NCI-H446 treated with DMSO at 0.1 percent for 48 hours (cell line): Measurements from ENCODE around the gene FAR2.
A peak's percentile ranks its signal among the peaks of the same experiment; 100 is the strongest.

Experiments used
- DNase-seq: peaks from one replicate; lab custom pipeline; 2025; lab: John Stamatoyannopoulos, UW

The FAR2 gene

DNA sequence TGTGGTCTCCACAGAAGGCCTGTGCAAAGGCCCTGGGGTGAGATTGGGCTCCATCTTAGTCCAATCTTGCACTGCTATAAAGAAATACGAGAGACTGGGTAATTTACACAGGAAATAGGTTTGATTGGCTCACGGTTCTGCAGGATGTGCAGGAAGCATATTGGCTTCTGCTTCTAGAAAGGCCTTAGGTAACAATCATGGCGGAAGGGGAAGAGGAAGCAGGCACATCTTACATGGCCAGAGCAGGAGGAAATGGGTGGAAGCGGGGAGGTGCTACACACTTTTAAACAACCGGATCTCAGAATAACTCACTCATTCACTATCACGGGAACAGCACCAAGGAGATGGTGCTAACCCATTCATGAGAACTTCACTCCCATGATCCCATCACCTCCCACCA is 55.4 kb downstream of the FAR2 start:
- no peak for DNase-seq

DNA sequence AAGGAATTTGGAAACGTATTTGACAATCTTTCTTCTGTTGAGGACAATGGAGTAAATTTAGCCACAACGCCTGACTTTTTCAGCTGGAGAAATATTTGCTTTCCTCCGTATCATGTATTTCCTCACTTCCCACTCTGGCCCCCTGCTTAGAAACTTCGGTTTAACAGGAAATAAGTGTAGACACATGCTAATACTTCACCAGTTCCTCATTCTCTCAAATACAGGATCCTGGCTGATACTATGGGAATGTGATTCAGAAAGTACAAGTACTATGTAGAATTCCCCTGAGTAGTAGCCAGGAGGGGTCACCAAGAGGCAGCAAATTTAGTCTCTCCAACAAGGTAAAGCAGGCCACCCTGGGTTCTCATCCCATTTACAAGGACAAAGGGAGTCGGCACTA is 58.0 kb downstream of the FAR2 start:
- no peak for DNase-seq

DNA sequence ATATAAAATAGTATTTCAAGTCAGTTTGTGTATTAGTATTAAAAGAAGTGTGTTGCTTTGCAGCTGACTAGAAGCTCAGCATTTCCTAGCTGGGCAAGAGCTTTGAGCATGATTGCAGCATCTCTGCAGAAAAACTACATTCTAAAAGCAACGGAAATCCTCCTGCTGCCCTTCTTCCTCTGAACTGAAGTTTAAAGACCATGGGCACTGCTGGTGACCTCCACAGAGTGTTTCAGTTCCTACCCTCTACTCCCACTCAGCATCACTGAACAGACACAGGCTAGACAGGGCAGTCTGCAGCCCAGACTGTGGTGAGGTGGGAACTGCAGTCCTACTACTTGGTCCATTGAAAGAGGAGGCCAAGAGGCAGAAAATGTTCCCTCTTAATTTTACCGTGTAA is 59.0 kb downstream of the FAR2 start:
- DNase-seq: no peak

DNA sequence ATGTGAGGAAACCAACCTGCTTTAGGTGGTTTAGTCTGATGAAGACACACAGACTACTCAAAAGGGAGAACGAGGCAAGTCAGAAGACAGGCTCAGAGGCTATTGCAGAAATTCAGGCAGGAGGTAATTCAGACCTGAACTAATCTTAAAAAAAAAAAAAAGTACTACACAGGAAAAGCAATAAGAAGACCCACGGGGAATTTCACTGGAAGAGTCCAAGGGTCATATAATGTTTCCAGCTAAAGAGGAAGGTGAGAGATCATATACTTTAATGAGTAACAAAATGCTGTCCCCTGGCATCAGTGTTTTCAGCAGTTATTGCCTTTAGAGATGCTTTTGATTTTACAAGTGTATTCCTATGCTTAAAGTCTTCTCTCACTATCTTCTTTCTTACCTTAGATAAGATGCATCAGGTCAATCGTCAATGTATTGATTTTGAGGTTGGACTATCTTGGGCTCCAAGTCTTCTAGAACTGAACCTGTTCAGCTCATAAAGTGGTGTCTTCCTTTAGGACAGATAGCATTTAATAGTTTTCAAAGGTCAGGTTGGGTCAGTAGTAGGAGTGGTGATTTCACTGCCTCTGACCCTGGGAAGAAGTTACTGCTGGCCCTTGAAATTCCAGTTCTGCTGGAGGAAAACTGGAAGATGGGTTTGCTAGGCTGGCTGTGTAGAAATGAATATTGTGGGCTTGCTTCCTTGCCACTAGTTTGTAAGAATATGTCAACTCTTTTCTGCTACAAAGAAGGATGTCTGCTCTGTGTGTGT is 60.0 kb downstream of the FAR2 start:
- DNase-seq: no peak

DNA sequence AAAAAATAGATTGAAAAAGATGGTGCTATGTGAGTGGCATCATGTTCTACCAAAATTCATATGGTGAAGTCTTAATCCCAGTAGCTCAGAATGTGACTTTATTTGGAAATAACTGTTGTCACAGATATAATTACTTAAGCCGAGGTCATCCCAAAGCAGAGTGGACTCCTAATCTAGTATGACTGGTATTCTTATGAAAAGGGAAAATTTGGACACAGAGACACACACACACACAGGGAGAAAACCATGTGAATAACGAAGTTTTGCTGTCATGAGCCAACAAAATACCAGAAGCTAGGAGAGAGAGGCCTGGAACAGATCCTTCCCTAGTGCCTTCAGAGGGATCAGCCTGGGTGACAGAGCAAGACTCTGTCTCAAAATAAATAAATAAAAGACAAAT is 62.6 kb downstream of the FAR2 start:
- DNase-seq: no peak

DNA sequence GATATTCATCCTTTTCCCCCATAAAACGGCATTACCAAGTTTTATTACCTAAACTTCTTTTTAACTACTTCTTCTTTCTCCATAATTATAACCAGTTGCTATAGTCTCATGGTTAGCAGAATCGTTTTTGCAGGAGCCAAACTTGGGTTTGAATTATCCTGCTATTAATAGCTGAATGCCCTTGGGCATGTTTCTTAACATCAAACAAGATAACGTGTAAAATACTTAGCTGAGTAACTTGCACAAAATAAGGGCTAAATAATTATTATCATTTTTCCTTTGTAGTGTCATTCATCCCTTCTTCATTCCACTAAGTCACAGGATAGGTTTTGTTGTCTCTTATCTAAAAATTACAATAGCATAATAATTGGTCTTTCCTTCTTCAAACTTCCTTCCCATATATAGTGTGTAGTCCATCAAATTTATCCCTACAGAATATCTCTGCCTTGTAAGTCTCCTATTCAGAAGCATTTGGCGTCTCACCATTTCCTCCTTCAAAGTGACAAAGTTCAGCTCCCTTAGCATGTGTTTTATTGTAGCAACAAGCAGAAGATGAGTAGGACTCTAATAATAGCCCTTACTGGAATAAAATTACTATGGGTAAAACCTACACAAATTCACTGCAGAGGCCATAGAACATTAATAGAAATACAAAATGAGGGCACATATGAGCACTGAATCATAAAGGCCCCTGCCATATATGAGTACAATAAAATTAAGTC is 63.8 kb downstream of the FAR2 start:
- DNase-seq: no peak

- no peak for DNase-seq
Observed at GRCh38 chr12:29216266-29216665, 67.2 kb downstream of the FAR2 start.

DNA sequence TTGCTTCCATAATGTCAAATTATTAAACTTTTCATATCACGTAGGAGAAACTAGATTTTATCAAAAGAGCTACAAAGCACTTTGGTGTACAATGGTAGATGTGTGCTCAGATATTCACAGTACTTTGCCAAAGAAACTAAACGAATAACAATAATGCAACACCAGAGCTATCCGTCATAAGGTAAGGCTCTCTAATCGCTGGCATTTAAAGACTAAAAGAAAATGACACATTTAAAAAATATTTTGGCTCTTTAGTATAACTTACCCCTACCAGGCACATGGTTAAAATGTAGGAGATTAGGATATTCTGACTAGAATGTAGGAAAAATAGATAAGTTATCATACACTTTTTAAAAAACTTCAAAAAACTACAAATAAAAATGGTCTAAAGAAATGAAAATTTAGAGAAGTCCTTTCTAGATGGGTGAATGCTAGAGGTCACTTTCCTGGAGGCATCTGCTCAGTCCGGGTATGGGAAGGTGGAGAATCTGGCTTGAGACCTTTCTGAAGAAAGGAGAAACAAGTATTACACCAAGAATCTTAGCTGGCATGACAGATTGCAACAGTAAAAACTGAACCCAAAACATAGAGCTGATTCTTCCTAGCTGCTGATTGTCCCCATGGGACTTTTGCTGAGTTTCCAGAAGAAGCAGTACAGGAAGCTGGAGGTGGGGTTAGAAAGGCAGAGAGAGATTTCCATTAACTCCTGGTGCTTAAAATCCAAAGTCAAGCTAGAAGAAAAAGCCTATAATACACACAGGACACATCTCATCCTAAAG is 67.9 kb downstream of the FAR2 start:
- peak; percentile 5 for DNase-seq

GRCh38 chr12:29220632-29221336 is 71.7 kb downstream of the FAR2 start:
- no peak for DNase-seq

GRCh38 chr12:29222200-29222599 is 73.1 kb downstream of the FAR2 start:
- no peak for DNase-seq

DNA sequence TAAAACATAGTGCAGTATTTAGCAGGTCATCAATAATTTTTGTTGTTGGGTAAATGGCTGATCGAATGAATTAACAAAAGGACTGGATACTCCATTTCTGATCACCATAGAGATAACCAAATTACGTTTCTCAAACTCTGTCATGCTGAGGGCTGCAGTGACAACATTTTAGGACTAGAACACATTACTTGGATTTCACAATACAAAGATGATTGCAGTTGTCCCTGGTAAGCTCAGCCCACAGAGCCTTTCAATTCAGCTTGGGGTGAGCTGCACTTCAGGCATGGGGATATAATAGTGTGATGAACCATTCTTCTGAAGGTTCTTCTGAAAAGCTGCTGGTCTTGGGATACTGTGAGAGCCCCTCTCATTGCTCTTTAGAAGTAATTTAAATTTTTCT is 74.3 kb downstream of the FAR2 start:
- no peak for DNase-seq

DNA sequence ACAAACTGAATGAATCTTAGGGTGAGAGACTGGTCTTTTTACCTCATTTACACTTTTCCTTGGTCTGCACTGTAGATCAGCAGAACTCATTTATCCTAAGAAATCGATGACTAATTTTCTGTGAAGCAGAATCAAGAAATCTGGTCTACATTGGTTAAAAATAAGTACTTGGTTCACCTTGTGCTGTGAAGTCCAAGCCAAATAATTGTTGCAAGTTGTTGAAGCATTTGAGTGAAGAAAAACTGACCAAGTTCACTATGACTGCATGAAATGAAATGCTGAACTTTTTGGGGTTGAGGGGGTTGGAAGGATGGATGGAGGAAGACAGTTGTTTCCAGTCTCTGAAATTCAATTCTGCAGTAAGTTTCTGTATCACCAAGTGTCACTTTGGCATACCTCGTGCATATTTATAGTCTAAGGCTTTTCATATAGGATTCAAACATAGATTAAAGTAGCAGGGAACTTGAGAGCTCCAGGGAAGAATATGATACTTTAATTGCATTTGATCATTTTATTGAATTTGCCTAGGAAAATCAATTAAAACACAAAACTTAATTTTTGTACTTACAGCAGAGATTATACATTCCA is 75.0 kb downstream of the FAR2 start:
- no peak for DNase-seq

DNA sequence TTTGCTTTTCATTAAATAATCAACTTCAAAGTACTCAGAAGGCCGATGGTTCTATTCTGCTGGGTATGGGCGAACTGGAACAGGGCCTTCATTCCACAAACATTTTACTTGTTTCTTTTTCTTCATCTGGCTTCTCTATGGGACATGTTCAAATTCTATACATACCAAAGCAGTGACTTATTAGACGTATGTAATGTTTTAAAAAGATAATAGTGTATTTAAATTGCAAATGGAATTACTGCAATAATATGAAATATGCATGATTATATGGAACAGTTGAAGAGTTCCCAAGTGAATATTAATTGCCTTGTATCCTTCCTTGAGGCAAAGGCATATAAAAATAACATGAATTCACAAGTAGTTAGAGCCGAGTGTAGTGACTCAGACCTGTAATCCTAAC is 75.5 kb downstream of the FAR2 start:
- DNase-seq: no peak

DNA sequence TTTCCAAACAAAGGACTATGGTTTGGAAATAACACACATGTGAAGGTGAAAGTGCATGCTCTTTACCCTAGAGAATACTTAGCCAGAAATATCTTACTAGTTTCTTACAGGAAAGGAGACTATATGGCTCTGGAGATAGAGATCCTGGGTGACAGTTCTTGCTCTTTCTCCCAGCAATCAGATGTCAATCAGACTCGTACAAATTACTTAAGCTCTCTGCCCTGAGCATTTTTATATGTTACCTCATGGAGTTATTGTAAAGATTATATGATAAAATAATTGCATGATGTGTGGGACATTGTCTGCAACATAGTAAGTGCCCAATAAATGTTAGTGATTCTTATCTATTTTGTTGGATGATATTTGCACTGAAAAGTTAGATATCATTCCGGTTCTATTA is 76.8 kb downstream of the FAR2 start:
- DNase-seq: no peak

GRCh38 chr12:29226616-29227015 is 77.5 kb downstream of the FAR2 start:
- DNase-seq: no peak

DNA sequence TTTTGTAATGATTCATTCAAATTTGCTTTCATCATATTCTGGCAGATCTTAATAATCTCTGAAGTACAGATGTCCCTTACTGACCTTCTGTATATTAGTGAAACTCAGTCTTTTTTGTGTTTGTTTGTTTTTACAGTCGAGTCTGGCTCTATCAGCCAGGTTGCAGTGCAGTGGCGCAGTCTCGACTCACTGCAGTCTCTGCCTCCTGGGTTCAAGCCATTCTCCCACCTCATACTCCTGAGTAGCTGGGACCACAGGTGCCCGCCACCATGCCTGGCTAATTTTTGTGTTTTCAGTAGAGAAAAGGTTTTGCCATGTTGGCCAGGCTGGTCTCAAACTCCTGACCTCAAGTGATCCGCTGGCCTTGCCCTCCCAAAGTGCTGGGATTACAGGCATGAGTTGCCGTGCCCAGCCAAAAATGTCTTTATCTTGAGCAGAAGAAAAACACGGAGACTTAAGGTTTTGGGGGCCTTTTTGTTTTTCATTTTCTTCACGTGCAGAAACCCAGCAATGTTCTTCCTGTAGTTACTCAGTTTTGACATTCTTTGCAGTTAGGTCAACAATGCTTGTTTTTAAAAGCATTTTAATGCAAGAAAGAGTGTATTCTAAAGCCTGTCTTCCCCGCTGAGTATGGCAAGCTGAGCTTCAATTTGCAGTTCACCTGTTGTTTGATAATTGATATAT is 79.5 kb downstream of the FAR2 start:
- DNase-seq: no peak

- DNase-seq: no peak
Observed at GRCh38 chr12:29229158-29229505, 80.1 kb downstream of the FAR2 start.

DNA sequence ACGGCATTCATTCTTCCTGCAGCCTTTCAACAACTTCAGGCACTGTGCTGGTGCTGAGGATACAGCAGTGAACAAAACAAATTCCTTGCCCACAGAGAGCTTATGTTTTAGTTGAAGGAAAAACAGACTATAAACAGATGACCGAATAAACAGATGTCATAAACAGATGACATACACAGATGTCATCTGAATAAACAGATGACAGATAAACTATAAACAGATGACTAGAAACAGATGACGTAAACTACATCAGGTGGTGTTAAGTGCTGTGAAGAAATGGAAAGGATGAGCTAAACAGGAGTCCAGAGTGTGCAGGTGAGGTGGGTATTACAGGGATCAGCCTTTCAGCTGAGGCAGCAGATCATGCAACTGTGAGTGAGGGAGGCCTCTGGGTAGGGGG is 80.9 kb downstream of the FAR2 start:
- DNase-seq: no peak

DNA sequence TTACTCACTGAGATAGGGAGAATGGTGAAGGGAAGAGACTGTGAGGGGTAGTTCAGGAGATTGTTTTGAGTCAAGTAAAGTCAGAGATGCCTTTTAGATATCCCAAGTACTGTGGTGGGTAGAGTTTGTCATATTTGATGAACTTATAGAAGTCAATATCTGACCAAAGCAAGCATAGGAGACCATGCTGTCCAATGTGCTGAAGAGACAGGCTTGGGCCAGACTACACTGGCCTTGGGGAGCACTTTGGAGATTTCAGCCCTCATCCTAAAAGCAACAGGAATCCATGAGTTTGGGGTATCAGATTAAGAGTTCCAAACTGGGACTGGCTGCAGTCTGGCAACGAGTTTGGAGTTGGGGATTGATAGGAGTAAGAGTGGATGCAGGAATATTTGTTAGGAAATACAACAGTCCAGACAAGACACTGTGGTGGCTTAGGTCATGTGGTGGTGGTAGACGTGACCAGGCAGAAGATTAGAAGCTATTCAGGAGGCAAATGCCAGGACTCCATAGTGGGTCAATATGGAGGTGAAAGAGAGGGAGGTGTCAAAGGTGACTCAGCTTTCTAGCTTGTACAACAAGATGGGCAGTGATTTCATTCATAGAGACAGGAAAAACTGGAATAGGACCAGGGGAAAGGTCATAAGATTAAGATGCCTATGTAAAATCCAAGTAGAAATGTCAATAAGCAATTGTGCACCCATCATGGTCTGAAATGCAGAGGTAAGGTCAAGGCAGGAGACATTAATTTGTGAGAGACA is 81.9 kb downstream of the FAR2 start:
- no peak for DNase-seq

- no peak for DNase-seq
Observed at GRCh38 chr12:29232086-29232485, 83.0 kb downstream of the FAR2 start.

GRCh38 chr12:29234552-29234951 is 85.5 kb downstream of the FAR2 start:
- no peak for DNase-seq
